ENCODE measurements around the gene YWHAE.
A peak's percentile ranks its signal among the peaks of the same experiment; 100 is the strongest.
"Not testable (repeated sequence)": the region's sequence is repeated elsewhere in the genome, so short reads cannot be mapped to it uniquely, and the experiment has no call there.

Gene YWHAE

DNA sequence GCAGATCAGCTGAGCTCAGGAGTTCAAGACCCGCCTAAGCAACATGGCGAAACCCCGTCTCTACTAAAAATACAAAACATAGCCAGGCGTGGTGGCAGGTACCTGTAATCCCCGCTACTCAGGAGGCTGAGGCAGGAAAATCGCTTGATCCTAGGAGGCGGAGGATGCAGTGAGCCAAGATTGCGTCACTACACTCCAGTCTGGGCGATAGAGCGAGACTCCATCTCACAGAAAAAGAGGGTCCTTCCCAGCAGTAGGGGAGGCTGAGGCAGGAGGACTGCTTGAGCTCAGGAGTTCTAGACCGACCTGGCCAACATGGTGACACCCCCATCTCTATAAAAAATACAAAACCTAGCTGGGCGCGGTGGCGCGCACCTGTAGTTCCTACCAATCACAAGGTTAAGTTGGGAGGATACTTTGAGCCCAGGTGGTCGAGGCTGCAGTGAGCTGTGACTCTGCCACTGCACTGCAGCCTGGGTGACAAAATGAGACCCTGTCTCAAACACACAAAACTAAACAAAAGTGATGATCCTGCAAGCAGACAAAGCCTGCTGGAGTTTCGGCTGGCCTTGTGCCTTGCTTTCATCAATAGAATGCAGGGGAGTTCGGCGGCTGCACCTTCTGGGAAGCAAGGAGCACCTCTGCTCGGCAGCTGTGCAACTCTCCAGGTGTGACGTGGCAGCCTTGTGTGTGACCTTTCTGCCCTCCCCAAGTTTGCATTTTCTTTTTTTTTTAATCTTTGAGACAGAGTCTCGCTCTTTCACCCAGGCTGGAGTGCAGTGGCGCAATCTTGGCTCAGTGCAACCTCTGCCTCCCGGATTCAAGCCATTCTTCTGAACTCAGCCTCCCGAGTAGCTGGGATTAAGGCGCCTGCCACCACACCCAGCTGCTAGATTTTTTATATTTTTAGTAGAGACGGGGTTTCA is 12.4 kb upstream of the YWHAE start:
- no peak for DNase-seq

DNA sequence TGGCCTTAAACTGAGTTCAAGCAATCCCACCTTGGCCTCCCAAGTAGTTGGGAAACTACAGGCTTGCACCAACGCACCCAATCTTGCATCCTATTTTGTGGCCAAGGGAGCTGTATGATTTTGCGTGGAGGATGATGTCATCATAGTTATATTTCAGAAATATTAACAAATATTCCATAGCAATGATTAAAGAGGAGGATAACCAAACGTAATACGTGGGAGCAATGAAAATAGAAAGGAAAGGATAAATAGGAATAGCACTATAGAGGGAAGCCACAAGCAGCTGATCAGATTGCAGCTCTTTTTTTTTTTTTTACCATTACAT is 2.2 kb upstream of the YWHAE start:
- no peak for DNase-seq

DNA sequence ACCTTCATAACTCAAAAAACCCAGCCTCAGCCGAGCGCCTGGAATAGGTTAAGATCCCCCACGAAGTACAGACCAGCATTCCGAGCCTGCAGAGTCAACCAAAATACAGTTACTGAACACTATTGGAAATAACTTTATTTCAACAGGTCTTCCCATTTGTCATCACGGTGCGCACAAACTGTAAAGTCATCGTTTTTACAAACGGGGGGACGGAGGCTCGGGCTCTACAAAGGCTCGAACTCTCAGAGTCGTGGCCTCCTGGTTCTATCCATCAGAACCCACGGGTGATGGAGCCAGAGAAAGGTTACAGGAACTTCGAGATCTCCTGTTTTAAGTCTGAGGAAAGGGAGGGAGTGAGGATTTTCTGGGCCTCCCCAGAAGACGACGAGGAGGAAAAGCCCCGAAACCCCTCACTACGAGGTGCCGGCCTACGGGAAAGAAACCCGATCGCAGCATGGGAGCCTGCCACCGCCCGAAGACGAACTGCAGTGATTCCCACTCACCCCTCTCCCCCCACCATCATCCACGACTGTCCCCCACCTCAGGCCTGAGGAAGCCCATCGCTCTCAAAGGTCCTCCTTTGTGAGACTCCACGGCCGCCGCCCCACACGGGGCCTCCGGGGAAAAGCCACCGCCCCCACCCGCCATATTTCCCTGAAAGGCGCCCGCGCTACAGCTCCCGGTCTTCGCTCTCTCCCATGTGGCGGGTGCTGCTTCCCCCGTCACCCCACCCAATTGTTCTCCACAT is 917 bp downstream of the YWHAE start:
- peak; percentile 56 for DNase-seq

DNA sequence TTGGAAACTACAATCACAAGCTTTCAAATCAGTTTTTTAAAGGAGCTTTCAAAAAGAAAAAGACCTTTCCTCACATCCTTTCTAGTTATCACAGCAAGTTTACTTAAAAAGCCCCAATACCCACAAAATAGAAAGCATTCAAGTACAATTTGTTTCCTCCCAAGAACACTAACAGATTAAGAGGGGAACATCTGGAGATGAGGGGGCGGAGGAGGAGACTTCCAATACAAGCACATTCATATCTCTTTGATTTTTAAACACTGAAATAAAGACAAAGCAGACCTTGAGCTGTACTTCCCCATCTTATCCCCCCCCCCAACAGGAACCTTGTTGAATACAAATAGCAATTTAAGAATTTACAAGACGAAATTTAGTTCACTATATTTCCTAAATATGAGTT is 2.0 kb downstream of the YWHAE start:
- DNase-seq, result no peak

DNA sequence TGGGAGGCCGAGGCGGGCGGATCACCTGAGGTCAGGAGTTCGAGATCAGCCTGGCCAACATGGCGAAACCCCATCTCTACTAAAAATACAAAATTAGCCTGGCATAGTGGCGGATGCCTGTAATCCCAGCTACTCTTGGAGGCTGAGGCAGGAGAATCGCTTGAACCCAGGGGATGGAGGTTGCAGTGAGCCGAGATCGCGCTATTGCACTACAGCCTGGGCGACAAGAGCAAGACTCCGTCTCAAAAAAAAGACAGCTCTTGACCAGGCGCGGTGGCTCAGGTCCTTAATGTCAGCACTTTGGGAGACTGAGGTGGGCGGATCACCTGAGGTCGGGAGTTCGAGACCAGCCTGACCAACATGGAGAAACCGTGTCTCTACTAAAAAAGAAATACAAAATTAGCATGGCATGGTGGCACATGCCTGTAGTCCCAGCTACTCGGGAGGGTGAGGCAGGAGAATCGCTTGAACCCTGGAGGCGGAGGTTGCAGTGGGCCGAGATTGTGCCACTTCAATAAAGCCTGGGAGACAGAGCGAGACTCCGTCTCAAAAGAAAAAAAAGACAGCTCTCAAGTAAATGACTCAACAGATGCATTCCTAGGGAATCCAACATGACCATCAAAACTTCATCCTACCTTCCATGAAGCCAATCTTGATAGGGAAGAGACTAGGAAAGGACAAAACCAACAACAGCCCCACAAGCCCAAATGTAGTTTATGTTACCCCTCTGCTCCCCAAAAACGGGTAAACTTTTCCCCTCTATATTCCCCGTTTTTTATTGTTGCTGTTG is 4.0 kb downstream of the YWHAE start:
- DNase-seq, result peak; percentile 22

DNA sequence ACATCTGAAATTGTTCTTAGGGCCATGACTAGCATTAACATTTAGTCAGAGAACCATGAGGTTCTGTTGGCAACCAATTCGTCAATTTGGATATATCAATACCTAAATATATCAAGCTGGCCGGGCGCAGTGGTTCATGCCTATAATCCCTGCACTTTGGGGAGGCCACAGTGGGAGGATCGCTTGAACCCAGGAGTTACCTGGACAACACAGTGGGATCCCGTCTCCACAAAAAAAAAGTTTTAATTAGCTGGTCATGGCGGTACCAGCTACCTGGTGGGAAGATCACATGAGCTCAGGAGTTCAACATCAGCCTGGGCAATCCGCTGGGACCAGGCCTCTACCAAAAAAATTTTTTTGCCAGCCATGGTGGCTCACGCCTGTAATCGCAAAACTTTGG is 8.4 kb downstream of the YWHAE start:
- DNase-seq, result no peak

DNA sequence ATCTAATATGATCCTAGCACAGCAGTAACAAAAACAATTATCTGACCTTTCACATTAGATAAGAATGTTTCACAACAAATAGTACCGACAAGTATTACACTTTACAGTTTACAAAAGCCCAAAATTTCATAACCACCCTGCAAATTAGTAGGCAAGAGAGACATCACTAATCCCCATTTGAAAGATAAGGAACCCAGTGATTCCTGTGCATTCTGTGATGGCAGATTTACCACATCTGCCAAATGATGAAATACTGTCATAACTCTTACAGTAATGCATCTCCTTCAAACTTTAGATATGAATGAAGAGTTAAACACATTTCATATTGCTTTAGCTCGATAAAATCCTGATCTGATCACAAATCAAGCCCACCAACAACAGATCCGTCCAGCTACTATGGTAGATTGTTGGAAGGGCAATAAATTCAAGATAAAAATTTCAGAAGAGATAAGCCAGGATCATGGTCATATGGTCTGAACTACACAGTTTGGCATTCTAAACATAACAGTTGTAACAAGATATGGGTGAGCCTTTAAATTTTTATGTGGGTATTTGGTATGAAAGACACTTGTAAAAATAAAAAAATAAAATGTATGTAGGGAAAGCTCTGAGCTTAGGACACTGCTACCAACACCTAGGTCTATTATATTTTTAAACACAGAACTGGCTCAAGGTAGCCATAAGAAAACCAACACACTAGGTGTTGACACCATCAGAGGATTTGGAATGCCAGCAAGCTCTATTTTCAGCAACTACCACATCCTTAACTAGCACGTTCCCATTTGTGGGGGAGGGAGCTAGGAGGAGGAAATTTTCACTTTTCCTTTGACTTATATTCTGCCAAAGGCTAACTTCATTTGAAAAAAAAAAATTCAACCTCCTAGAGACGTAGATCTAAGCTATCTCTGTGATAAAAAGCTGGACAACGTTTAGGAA is 9.3 kb downstream of the YWHAE start:
- DNase-seq, result peak; percentile 36

DNA sequence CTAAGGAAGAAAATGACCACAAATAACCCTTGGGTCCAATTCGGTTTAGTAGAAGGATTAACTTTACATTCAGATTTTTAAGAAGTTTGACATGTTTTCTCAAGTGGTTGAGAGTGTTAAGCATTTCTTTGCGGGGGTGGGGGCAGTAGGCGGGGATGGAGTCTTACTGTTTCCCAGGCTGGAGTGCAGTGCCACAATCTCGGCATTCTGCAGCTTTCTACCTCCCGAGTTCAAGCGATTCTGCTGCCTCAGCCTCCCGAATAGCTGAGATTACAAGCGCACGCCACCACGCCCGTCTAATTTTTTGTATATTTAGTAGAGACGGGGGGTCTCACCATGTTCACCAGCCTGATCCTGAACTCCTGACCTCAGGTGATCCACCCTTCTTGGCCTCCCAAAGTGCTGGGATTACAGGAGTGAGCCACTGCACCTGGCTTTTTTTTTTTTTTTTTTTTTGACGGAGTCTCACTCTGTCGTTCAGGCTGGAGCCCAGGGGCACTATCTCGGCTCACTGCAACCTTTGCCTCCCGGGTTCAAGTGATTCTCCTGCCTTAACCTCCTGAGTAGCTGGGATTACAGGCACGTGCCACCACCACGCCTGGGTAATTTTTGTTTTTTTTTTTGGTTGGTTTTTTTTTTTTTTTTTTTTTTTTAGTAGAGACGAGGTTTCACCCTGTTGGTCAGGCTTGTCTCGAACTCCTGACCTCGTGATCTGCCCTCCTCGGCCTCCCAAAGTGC is 12.4 kb downstream of the YWHAE start:
- not testable (repeated sequence) for DNase-seq

DNA sequence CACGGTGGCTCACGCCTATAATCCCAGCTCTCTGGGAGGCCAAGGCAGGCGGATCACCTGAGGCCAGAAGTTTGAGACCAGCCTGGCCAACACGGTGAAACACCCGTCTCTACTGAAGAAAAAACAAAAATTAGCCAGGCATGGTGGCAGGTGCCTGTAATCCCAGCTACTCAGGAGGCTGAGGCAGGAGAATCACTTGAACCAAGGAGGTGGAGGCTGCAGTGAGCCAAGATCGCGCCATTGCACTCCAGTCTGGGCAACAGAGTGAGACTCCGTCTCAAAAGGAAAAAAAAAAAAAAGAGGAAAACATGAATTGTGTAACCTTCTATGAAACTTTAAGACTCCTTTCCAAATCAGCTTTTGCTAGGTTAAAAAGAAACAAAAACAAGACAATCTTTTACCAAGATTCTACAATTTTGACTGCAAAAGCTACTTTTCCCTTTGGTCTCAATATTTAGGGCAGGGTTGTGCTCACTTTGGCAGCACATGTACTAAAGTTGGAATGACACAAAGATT is 13.3 kb downstream of the YWHAE start:
- DNase-seq, result not testable (repeated sequence)

DNA sequence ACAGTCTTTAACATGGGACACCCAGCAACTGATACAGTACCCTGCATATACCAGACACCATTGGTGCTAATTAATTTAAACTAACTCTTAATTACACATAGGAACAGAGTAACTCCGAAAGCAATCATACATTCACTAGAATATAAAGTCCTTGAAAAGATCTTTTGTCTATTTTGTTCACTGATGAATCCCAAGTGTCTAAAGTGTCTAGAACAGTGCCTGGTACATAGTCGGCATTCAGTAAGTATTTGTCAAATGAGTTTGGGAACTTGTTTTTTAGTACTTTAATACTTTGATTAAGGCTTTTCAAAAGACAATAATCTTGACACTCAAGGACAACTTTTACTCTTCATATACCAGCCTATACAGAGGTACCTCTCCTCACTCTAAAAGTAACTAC is 13.8 kb downstream of the YWHAE start:
- no peak for DNase-seq

DNA sequence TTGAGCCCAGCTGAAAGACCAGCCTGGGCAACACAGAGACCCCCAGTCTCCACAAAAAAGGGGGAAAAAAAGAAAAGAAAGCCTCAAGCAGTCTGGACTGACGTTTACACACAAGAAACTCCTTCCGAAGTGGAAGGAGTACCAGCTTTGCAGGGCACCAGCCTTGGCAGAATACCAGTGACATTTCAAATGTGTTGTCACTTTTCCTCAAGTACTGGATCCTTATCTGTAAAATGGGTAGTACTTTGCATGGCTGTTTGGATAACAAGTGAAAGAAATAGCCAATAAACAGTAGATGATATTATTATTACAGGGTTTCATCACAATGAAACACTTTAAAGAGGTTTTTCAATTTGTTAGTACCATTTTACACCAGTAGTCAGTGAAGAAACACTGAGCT is 14.2 kb downstream of the YWHAE start:
- DNase-seq, result no peak

DNA sequence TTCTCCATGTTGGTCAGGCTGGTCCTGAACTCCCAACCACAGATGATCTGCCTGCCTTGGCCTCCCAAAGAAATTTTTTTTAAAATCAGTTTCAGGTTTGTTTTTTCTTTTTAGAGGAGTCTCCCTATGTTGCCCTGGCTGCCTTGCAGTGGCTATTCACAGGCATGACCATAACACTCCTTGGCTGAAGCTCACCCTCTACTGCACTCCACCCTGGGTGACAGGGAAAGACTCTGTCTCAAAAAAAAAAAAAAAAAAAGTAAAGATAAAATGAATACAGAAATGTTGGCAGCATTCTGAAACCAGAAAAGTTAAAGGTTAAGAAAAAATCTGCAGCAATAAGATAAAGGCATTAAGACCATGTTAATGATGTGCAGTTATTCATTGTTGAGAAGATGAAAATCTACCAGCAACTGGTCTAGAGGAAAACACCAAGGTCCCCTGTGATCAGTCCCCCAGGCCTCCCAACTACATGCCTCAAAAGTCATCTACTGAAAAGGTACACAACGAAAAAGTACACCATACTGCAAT is 15.1 kb downstream of the YWHAE start:
- no peak for DNase-seq

DNA sequence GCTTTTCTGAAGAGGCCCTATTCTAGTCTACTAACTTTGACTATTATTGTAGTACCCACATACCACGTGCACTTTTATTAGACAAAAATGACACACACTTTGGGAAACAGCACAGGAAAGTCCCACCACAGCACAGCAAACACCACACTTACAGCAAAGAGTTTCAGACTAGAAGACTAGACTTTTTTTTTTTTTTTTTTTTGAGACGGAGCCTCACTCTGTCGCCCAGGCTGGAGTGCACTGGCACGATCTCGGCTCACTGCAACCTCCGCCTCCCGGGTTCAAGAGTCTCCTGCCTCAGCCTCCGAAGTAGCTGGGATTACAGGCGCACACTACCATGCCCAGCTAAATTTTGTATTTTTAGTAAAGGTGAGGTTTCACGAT is 20.1 kb downstream of the YWHAE start:
- DNase-seq, result no peak

DNA sequence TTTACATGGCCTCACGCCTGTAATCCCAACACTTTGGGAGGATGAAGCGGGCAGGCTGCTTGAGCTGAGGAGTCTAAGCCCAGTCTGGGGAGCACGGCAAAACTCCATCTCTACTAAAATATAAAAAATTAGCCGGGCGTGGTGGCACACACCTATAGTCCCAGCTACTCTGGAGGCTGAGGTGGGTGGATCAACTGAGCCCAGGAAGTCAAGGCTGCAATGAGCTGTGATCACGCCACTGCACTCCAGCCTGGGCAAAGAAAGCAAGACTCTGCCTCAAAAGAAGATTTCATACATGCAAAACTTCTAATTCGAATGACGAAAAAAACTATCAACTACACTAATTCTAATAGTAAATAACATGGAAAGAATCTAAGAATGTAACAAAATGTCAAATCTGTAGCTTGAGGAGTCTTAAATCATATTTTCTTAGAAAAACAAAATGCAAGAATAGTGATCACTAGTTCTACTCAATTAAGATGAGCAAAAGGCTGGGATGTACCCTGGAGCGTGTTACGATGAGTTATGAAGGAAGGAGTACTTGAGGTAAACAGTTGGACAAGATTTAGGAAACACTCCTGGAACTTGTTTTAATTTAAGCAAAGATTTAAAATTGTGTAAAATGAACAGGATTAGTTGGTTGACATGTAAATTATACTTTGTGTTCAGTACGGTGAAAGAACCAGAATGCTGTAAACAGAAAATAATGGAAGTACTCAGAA is 20.7 kb downstream of the YWHAE start:
- DNase-seq, result no peak

DNA sequence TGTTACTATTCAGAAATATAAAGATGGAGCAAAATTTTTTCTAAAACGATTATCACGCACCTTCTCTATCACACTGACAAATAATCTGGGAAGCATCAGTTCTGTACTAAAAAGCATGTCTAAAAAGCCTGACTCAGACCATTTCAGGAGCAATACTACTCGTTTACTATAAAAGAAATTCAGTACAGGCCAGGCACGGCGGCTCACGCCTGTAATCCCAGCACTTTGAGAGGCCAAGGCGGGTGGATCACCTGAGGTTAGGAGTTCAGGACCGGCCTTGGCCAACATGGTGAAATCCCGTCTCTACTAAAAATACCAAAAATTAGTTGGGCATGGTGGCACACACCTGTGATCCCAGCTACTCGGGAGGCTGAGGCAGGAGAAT is 21.6 kb downstream of the YWHAE start:
- not testable (repeated sequence) for DNase-seq

DNA sequence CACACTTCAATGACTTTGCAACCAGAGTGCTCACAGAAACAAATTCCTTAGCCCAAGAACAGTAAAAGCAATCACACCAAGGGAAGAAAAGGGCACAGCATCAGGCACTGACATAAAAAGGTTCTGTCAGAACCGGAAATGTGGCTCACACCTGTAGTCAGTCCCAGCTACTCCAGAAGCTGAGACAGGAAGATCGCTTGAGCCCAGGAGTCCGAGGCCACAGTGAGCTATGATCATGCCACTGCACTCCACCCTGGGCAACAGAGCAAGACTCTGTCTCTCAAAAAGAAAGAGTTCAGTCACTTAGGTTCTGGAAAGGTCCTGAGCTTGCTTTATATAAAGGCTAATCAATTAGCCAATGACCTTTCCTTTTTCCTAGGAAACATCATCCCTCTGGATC is 22.7 kb downstream of the YWHAE start:
- no peak for DNase-seq

DNA sequence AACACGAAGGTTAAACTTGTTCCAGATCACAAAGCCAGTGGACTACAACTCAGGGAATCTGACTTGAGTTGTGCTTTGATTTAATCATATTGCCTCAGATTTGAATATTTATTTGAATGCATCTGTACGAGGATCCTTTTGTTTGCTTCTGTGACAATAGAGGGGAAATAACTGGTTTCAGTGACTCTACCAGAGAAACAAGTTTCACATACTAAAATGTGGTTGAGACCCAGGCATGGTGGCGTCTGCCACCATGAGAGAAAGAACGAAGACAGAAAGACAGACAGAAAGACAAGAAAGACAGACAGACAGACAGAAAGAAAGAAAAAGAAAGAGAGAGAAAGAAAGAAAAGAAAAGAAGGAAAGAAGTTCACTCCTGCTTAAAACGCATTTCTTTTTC is 24.0 kb downstream of the YWHAE start:
- no peak for DNase-seq

DNA sequence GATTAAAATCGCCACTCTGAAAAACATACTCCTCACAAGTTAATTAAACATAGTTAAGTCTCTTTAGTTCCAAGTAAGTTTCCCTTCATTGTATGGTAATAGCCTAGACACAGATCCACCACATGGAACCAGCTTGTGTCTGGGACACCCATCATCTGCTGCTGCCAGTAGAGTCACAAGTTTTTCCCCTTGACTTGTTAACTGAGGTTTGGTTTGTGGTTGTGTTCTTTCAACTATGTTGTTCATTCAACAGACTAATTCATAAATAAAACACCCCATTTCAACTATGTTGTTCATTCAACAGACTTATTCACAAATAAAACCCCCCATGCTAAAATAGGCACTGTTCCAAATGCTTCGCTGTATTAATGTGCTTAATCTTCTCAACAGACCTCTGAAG is 24.4 kb downstream of the YWHAE start:
- DNase-seq, result no peak

DNA sequence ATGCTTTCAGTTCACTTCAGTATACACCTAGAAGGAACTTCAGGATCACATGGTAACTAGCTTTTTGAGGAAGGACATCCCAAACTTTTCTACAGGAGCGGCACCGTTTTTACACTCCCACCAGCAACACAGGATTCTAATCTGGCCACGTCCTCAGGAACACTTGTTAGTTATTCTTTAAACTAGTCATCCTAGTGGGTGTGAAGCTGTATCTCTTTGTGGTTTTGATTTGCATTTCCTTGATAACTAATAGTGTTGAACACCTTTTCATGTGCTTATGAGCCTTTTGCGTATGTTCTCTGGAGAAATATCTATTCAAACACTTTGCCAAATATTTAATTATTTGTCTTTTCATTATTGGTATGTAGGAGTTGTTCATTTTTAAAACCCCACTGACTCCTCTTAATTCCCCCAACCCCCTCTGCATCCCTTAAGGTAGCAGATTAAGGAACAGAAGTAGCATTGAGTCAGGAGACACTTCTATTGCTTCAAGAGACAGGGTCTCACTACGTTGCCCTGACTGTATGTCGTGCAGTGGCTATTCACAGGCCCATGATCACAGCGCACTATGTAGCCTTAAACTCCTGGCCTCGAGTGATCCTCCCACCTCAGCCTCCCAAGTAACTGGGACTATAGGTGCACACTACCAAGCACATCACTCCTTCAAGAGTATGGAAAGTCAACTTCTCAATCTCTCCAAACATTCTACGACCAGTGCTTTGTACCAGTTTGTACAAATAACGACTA is 25.4 kb downstream of the YWHAE start:
- DNase-seq, result no peak

Measured in fibroblast of skin of back (primary cell).